ENCODE data around the gene STK39.

Gene STK39

DNA sequence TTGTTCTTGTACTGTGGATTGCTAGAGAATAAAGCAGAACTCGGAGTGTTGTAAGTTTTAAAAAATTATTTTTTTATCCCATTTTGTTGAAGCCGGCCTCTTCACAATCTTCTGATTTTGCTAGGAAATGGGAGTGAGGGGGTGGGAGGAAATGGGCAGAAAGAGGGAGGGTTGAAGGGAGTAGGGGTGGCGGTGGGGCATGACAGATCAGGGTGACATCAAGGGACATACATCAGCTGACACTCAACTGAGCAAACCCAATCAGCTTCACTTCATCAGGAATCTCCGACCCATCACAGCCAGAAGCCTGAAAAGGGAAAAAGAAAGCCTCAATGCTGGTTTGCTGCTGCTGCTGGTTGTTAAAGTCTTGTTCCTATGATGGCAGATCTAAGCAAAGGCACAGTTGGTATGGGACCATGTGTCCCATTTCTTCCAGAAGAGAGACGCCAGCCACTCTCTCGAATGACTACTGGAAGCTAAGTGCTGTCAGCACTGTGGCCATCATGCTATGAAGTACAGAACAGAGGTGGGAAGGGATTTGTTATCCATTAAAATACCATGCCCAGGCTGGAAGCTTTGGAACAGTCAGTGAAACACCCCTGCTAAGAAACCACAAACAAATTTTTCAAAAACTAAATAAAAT lies 292.0 kb downstream of the STK39 start:
- Histone ChIP-seq H3K4me3 (ENCODE audit: low read depth in 1 of 2, low read length in 2 of 2) (no peak overlapping the region), H3K27ac (ENCODE audit: low read depth, low read length) (no peak overlapping the region), H3K4me1 (ENCODE audit: control insufficient read depth in 1 of 2, insufficient read depth in 2 of 2, low read length in 2 of 2) (no peaks in the 10 kb centered on the region), H3K27me3 (ENCODE audit: control insufficient read depth in 1 of 2, insufficient read depth in 2 of 2, low read length in 2 of 2) (no peaks in the 10 kb centered on the region), H3K9me3 (ENCODE audit: control insufficient read depth in 1 of 2, low read length in 2 of 2) (no peaks in the 10 kb centered on the region), H3K36me3 (ENCODE audit: control insufficient read depth in 1 of 2, insufficient read depth in 2 of 2, low read length in 2 of 2) (peaks cover 7 to 10% of the 10 kb centered on the region in 2 donors), H3K9ac (ENCODE audit: low read depth in 1 of 2, low read length in 2 of 2) (no peak overlapping the region)

DNA sequence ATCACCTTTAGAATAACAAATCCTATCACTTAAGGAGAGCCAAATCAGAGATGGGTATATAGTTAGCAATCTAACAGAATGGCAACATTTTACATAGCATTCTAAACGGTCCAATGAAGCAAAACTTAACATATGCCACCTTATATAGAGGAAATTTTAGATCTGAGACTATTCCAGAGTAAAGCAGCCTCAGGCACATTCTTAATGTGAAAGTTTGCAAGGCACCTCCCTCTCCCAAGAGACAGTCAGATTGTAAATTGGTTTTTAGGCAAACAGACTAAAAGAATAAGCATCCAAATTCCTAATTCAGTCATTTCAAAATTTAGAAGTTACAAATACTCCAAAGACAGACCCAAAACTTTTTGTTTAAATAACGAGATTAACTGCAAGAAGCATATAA lies 292.9 kb downstream of the STK39 start:
- H3K4me3 ChIP-seq (ENCODE audit: low read depth in 1 of 2, low read length in 2 of 2) = no peak overlapping the region
- H3K36me3 ChIP-seq (ENCODE audit: control insufficient read depth in 1 of 2, insufficient read depth in 2 of 2, low read length in 2 of 2) = peaks cover under 1 to 6% of the 10 kb centered on the region in 2 donors
- H3K4me1 ChIP-seq (ENCODE audit: control insufficient read depth in 1 of 2, insufficient read depth in 2 of 2, low read length in 2 of 2) = no peaks in the 10 kb centered on the region
- H3K27ac ChIP-seq (ENCODE audit: low read depth, low read length) = no peak overlapping the region
- H3K9me3 ChIP-seq (ENCODE audit: control insufficient read depth in 1 of 2, low read length in 2 of 2) = no peaks in the 10 kb centered on the region
- H3K9ac ChIP-seq (ENCODE audit: low read depth in 1 of 2, low read length in 2 of 2) = no peak overlapping the region
- H3K27me3 ChIP-seq (ENCODE audit: control insufficient read depth in 1 of 2, insufficient read depth in 2 of 2, low read length in 2 of 2) = no peaks in the 10 kb centered on the region

DNA sequence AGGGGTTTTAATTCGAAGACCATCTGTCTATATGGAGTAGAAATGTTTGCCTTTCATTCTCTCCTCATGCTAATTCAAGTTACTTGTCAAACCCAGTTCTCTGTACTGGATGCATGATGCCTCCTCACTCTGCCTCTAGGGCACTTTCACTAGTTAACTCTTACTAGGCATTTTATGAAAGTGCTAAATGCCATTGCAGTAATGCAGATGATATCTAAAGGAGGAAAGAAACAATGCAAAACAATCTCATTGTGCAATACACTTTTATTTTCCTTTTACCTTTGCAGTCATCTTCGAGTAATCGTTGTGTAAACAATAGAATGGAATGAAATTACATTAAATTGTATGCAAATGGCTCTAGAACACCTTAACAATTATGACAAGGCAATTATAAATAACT lies 293.6 kb downstream of the STK39 start:
- Histone ChIP-seq H3K4me3 (ENCODE audit: low read depth in 1 of 2, low read length in 2 of 2) (no peak overlapping the region), H3K36me3 (ENCODE audit: control insufficient read depth in 1 of 2, insufficient read depth in 2 of 2, low read length in 2 of 2) (peaks cover 0 to 6% of the 10 kb centered on the region in 2 donors), H3K27me3 (ENCODE audit: control insufficient read depth in 1 of 2, insufficient read depth in 2 of 2, low read length in 2 of 2) (no peaks in the 10 kb centered on the region), H3K4me1 (ENCODE audit: control insufficient read depth in 1 of 2, insufficient read depth in 2 of 2, low read length in 2 of 2) (no peaks in the 10 kb centered on the region), H3K27ac (ENCODE audit: low read depth, low read length) (no peak overlapping the region), H3K9me3 (ENCODE audit: control insufficient read depth in 1 of 2, low read length in 2 of 2) (no peaks in the 10 kb centered on the region), H3K9ac (ENCODE audit: low read depth in 1 of 2, low read length in 2 of 2) (no peak overlapping the region)

DNA sequence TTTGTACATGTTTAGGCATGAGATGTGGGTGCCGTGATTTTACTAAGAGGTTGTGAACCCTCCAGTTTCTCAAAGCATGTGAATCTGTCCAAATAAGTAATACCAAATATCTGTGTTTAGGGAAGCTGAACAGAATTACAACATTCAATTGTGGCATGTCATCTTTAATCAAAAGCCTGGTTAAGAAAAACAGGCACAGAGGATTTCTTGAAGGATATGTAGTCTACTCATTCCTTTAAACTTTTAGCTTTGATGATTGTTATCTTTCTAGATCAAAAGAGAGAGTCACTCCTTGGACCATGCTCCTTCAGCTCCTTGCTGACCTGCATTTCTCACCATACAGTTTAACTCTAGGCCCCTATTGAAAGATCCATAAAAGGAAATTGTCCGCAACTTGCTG lies 296.8 kb downstream of the STK39 start:
- Histone ChIP-seq H3K9me3 (ENCODE audit: control insufficient read depth in 1 of 2, low read length in 2 of 2) (no peaks in the 10 kb centered on the region), H3K9ac (ENCODE audit: low read depth in 1 of 2, low read length in 2 of 2) (no peak overlapping the region), H3K4me1 (ENCODE audit: control insufficient read depth in 1 of 2, insufficient read depth in 2 of 2, low read length in 2 of 2) (peaks cover 0 to 13% of the 10 kb centered on the region in 2 donors), H3K36me3 (ENCODE audit: control insufficient read depth in 1 of 2, insufficient read depth in 2 of 2, low read length in 2 of 2) (peaks cover 0 to 6% of the 10 kb centered on the region in 2 donors), H3K27me3 (ENCODE audit: control insufficient read depth in 1 of 2, insufficient read depth in 2 of 2, low read length in 2 of 2) (no peaks in the 10 kb centered on the region), H3K4me3 (ENCODE audit: low read depth in 1 of 2, low read length in 2 of 2) (no peak overlapping the region), H3K27ac (ENCODE audit: low read depth, low read length) (no peak overlapping the region)

DNA sequence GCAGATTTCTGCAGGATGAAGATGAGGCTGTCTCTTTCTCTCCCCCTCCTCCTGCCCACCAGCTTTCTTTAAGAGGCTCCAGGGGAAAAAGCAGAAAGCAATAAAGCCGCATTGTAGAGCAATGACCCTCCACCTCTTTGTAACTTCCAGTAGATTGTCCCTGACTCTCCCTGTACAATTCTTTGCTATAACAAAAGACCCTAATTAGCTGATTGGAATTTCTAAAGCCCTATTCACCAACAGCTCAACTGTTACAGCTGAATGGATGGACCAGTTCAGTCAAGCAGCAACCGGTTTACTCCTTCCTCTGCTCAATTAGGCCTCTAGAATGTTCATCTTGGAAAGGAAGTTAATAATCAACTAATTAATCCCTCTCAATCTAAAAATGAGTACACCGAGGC lies 301.0 kb downstream of the STK39 start:
- H3K9ac ChIP-seq (ENCODE audit: low read depth in 1 of 2, low read length in 2 of 2) = no peak overlapping the region

DNA sequence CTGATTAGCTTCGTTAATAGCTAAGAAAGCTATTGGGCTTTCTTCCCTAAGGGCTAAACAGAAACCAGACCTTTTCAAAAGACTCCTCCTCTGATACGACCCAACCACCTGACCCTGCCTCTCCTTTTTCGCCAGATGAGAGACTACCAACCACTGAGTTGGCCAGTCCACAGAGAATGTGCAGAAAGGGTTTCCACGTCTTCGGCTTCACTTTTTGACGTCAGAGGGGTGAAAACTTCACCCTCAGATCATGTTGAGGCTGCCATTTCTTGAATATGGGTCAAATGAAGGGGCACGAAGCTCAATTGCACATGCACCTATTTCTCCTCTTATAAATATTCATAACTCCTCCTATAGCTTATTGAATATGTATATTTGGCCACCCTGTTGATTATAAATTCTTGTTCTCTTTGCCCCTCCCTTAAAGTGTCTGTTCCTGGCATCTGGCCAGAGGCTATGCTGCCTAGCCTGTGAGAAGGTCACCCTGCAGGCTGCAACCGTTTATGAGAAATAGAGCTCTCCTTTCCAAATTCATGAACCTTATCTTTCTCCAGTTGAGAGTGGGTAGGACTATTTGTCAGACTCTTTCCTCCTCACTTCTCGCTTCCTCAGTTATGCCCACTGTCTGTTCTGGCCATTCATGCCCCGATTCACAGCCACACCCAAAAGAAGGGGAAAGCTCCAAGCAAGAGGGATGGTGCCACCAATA lies 301.6 kb downstream of the STK39 start:
- peaks cover 0 to 13% of the 10 kb centered on the region in 2 donors for H3K4me1 ChIP-seq (ENCODE audit: control insufficient read depth in 1 of 2, insufficient read depth in 2 of 2, low read length in 2 of 2)
- H3K36me3 ChIP-seq (ENCODE audit: control insufficient read depth in 1 of 2, insufficient read depth in 2 of 2, low read length in 2 of 2) = no peaks in the 10 kb centered on the region
- H3K9ac ChIP-seq (ENCODE audit: low read depth in 1 of 2, low read length in 2 of 2) = no peak overlapping the region
- no peak overlapping the region for H3K27ac ChIP-seq (ENCODE audit: low read depth, low read length)
- no peaks in the 10 kb centered on the region for H3K9me3 ChIP-seq (ENCODE audit: control insufficient read depth in 1 of 2, low read length in 2 of 2)
- H3K4me3 ChIP-seq (ENCODE audit: low read depth in 1 of 2, low read length in 2 of 2) = no peak overlapping the region
- no peaks in the 10 kb centered on the region for H3K27me3 ChIP-seq (ENCODE audit: control insufficient read depth in 1 of 2, insufficient read depth in 2 of 2, low read length in 2 of 2)

More for the DNA sequence above, 301.0 kb downstream of the STK39 start:
- no peak overlapping the region for H3K27ac ChIP-seq (ENCODE audit: low read depth, low read length)
- peaks cover 0 to 13% of the 10 kb centered on the region in 2 donors for H3K4me1 ChIP-seq (ENCODE audit: control insufficient read depth in 1 of 2, insufficient read depth in 2 of 2, low read length in 2 of 2)
- no peaks in the 10 kb centered on the region for H3K36me3 ChIP-seq (ENCODE audit: control insufficient read depth in 1 of 2, insufficient read depth in 2 of 2, low read length in 2 of 2)
- H3K27me3 ChIP-seq (ENCODE audit: control insufficient read depth in 1 of 2, insufficient read depth in 2 of 2, low read length in 2 of 2) = no peaks in the 10 kb centered on the region
- H3K9me3 ChIP-seq (ENCODE audit: control insufficient read depth in 1 of 2, low read length in 2 of 2) = no peaks in the 10 kb centered on the region
- H3K4me3 ChIP-seq (ENCODE audit: low read depth in 1 of 2, low read length in 2 of 2) = no peak overlapping the region

DNA sequence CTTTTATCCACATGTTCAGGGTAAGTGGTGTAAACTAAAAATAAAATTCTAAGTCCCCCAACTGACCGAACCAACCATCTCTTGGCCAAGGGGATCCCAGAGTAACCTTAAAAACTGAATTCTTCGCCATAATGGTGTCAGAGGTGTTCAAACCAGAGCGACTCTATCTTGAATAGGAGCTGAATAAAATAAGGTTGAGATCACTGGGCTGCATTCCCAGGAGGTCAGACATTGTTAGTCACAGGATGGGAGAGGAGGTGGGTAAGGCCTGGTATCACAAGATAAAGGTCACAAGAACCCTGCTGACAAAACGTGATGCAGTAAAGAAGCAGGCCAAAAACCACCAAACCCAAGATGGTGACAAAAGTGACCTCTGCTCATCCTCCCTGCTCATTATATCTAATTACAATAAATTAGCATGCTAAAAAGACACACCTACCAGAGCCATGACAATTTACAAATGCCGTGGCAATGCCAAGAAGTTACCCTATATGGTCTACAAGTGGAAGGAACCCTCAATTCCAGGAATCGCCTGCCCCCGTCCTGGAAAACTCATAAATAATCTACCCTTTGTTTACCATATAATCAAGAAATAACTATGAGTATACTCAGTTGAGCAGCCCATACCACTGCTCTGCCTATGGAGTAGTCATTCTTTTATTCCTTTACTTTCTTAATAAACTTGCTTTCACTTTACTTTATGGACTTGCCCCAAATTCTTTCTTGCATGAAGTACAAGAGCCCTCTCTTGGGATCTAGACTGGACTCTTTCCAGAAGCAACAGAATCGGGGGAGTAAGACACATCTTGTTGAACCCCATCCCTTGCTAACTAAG lies 302.4 kb downstream of the STK39 start:
- H3K27me3 ChIP-seq (ENCODE audit: control insufficient read depth in 1 of 2, insufficient read depth in 2 of 2, low read length in 2 of 2) = no peaks in the 10 kb centered on the region
- no peaks in the 10 kb centered on the region for H3K36me3 ChIP-seq (ENCODE audit: control insufficient read depth in 1 of 2, insufficient read depth in 2 of 2, low read length in 2 of 2)
- H3K4me3 ChIP-seq (ENCODE audit: low read depth in 1 of 2, low read length in 2 of 2) = no peak overlapping the region
- peaks cover 0 to 13% of the 10 kb centered on the region in 2 donors for H3K4me1 ChIP-seq (ENCODE audit: control insufficient read depth in 1 of 2, insufficient read depth in 2 of 2, low read length in 2 of 2)
- H3K27ac ChIP-seq (ENCODE audit: low read depth, low read length) = no peak overlapping the region
- H3K9ac ChIP-seq (ENCODE audit: low read depth in 1 of 2, low read length in 2 of 2) = no peak overlapping the region
- no peaks in the 10 kb centered on the region for H3K9me3 ChIP-seq (ENCODE audit: control insufficient read depth in 1 of 2, low read length in 2 of 2)

DNA sequence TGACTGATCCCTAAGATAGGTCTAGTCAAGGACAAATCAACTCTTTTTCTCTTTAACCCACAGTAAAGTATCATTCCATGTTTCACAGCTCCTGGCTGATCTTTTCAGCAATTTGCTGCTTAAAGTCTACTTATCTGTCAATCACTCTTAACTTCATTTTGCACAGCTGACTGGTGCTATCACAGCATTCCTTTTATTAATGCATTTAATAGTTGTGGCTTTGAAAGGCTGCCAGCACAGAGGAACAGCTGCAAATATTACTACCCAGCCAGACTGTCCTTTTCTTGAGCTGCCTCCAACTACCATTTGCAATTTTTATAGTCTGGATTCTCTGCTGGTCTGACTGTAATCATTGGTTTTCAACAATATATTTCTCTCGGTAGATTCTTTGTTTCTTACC lies 303.5 kb downstream of the STK39 start:
- H3K27me3 ChIP-seq (ENCODE audit: control insufficient read depth in 1 of 2, insufficient read depth in 2 of 2, low read length in 2 of 2) = no peaks in the 10 kb centered on the region
- H3K4me1 ChIP-seq (ENCODE audit: control insufficient read depth in 1 of 2, insufficient read depth in 2 of 2, low read length in 2 of 2) = peaks cover 0 to 13% of the 10 kb centered on the region in 2 donors
- no peak overlapping the region for H3K9ac ChIP-seq (ENCODE audit: low read depth in 1 of 2, low read length in 2 of 2)
- H3K4me3 ChIP-seq (ENCODE audit: low read depth in 1 of 2, low read length in 2 of 2) = no peak overlapping the region
- H3K27ac ChIP-seq (ENCODE audit: low read depth, low read length) = no peak overlapping the region
- no peaks in the 10 kb centered on the region for H3K36me3 ChIP-seq (ENCODE audit: control insufficient read depth in 1 of 2, insufficient read depth in 2 of 2, low read length in 2 of 2)
- no peaks in the 10 kb centered on the region for H3K9me3 ChIP-seq (ENCODE audit: control insufficient read depth in 1 of 2, low read length in 2 of 2)

DNA sequence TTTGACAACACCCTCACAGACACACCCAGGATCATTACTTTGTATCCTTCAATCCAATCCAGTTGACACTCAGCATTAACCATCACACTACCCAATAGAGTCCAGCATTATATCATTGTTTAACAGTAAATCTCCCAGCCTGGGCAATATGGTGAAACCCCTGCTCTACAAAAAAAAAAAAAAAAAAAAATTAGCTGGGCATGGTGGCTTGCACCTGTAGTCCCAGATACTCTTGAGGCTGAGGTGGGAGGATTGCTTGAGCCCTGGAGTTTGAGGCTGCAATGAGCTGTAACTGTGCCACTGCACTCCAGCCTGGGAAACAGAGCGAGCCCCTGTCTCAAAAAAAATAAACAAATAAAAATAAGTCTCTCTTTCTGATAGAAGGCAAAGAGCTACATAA lies 304.0 kb downstream of the STK39 start:
- H3K9me3 ChIP-seq (ENCODE audit: control insufficient read depth in 1 of 2, low read length in 2 of 2) = no peaks in the 10 kb centered on the region
- H3K4me3 ChIP-seq (ENCODE audit: low read depth in 1 of 2, low read length in 2 of 2) = no peak overlapping the region
- H3K4me1 ChIP-seq (ENCODE audit: control insufficient read depth in 1 of 2, insufficient read depth in 2 of 2, low read length in 2 of 2) = peaks cover 0 to 13% of the 10 kb centered on the region in 2 donors
- no peak overlapping the region for H3K27ac ChIP-seq (ENCODE audit: low read depth, low read length)
- no peaks in the 10 kb centered on the region for H3K27me3 ChIP-seq (ENCODE audit: control insufficient read depth in 1 of 2, insufficient read depth in 2 of 2, low read length in 2 of 2)
- H3K9ac ChIP-seq (ENCODE audit: low read depth in 1 of 2, low read length in 2 of 2) = no peak overlapping the region
- H3K36me3 ChIP-seq (ENCODE audit: control insufficient read depth in 1 of 2, insufficient read depth in 2 of 2, low read length in 2 of 2) = no peaks in the 10 kb centered on the region

All from duodenal mucosa (tissue), 2 donors.